ENCODE measurements around the gene PPP6R1. TPM values are rescaled to one million over a fixed set of nuclear protein-coding genes. Genes with fewer than 3 reads are reported as not detected.
A peak's percentile ranks its signal among the peaks of the same experiment; 100 is the strongest.

The PPP6R1 gene
- total RNA-seq, 4 donors from 2014 or later = 27.8 to 43.6 (median 35.5) TPM

- TF ChIP-seq, protein P1, sequence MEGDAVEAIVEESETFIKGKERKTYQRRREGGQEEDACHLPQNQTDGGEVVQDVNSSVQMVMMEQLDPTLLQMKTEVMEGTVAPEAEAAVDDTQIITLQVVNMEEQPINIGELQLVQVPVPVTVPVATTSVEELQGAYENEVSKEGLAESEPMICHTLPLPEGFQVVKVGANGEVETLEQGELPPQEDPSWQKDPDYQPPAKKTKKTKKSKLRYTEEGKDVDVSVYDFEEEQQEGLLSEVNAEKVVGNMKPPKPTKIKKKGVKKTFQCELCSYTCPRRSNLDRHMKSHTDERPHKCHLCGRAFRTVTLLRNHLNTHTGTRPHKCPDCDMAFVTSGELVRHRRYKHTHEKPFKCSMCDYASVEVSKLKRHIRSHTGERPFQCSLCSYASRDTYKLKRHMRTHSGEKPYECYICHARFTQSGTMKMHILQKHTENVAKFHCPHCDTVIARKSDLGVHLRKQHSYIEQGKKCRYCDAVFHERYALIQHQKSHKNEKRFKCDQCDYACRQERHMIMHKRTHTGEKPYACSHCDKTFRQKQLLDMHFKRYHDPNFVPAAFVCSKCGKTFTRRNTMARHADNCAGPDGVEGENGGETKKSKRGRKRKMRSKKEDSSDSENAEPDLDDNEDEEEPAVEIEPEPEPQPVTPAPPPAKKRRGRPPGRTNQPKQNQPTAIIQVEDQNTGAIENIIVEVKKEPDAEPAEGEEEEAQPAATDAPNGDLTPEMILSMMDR (IDR thresholded peaks at IDR 0.05) = no peak
- ATAC-seq (ENCODE audit: low FRiP score) = peak; percentile 55
- DNase-seq (ENCODE audit: low spot score) = no peak
Observed at GRCh38 chr19:55247621-55248099, 11.2 kb downstream of the PPP6R1 start.

DNA sequence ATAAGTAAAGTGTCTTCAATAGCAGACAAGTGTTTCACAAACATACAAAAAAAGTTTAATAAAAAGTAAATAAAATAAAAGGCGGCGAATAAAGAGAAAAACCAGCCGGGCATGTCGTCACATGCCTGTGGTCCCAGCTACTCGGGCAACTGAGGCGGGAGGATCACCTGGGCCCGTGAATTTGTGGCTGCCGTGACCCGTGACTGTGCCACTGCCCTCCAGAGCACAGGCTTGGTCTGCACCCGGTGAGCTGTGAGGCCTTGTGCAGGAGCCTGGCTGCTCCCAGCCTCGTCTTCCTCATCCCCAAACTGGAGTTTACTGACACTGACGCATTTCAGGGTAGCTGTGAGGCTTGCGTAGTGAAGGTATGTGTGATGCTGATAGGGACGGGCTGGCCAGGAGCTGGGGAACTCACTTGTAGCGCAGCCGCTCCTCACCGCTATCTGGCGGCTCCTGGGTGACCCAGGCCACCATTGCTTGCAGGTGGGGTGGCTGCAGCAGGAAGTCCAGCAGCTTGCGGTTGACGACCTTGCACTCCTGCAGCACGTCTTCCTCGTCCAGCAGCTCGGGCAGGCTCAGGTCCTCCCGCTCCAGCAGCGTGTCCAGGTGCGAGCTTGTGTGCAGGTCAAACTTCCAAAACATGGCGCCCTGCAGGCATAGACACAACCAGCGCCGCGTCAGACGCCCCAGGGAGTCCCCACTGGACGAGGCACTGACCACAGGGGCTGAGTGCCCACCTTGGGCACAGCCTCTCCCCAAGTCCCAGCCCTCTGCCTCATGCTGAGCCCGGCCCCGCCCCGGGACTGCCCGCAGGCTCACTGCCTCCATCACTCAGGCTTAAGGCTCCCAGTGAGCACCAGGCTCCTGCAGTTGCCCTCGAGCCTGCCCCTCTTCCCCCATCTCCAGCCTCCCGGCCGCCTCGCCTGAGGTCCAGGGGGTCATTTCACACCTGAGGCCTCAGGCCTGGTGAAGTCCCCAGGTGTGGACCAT, 12.1 kb downstream of the PPP6R1 start:
- TF ChIP-seq, protein P1 (IDR thresholded peaks at IDR 0.05) = no peak
- ATAC-seq (ENCODE audit: low FRiP score) (no peak), DNase-seq (ENCODE audit: low spot score) (no peak)

DNA sequence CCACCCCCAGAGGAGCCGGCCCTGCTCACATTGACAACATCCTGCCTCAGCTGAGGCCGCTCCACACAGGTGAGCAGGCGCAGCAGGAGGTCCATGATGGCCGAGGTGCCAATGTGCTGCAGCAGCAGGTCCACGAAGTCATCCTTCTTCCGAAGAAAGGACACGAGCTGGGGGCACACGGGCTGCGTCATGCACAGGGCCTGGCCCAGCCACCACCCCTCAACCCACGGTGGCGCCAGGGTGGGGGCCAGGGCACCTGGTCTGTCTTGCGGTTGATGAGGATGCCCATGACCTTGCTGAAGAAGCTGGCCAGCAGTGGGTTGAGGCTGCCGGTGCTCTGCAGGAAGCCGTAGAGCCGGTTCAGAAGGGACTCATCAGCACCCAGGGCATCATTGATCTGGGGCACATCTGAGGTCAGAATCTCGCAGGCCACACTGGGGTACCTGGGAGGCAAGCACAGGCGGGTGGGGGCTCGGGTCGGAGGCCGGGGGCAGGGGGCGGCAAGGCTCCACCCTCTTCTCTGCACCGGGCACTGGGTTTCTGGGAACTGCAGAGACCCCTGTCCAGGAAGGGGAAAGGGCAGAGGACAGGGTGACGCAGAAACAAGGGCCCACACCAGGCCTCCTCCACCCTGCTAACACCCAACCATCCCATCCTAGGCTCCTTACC, 13.4 kb downstream of the PPP6R1 start:
- no peak for DNase-seq (ENCODE audit: low spot score)
- no peak for ATAC-seq (ENCODE audit: low FRiP score)
- TF ChIP-seq, protein P1 (IDR thresholded peaks at IDR 0.05) = no peak

DNA sequence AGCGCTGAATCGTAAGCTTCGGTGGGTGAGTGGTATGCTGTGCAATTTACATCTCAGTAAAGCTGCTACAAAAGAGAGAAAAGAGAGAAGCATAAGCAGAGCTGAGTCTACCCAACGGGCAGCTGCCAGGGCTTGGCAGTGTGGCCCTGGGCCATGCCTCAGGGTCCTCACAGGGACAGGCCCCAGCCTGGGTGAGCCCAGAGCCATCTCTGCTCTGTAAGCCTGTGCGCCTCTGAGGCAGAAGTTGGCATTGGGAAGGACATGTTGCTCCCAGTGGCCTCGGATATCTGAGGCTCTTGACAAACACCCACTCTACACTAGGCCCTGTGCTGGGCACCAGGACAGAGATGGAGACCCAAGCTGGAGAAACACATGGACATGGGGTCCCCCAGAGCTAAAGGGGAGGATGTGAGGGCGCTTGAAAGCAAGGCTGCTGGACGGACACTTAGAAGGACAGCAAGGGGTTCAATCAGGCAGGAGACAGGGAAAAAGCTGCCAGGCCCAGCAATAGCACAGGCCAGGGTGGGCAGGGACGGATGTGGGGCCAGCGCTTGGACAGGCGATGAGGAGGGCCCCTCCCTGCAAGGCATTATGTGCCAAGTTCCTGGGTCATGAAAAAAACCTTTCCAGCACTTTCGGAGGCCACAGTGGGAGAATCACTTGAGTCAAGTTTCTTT, 14.7 kb downstream of the PPP6R1 start:
- TF ChIP-seq, protein P1 (IDR thresholded peaks at IDR 0.05) = no peak
- ATAC-seq (ENCODE audit: low FRiP score) (no peak), DNase-seq (ENCODE audit: low spot score) (no peak)

- DNase-seq (ENCODE audit: low spot score) (no peak), ATAC-seq (ENCODE audit: low FRiP score) (no peak)
- TF ChIP-seq, protein P1 (IDR thresholded peaks at IDR 0.05) = no peak
Observed at GRCh38 chr19:55242517-55242916, 16.3 kb downstream of the PPP6R1 start.

DNA sequence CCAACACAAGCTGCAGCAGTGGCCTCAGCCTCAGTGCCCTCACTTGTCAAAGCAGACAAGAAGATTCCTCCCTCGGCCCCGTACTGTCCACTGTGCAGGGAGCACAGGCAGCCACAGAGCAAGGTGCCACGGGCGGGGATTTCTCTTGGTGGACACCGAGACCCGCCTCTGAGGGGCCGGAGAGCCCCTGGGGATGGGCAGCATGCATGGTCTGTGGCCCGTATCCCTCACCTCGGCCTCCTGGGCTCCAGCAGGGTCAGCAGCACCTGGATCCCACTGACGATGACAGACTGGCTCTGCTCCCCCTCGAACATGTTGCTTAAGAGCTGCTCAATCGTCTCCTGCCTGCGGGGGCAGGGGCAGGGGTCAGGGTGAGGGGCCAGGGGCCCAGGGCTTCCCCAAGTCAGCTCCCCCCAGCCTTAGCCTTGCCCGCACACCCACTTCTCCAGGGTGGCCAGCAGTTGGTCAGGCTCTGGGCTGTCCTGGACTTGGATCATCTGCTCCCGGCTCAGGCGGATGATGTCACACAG, 16.8 kb downstream of the PPP6R1 start:
- DNase-seq (ENCODE audit: low spot score) (no peak), ATAC-seq (ENCODE audit: low FRiP score) (no peak)
- TF ChIP-seq, protein P1 (IDR thresholded peaks at IDR 0.05) = no peak
